GM10248 (cell line): ENCODE data around the gene BCAT1.

Experiments used
- CTCF ChIA-PET: fragments of 300-600 bp; sonication (Branson Sonifier 250); formaldehyde crosslinking; extraction: SDS; loops from one replicate; lab custom pipeline; 2021; ENCODE audit warnings: antibody characterized with exemption; lab: Yijun Ruan, JAX
- POLR2A ChIA-PET: fragments of 350-650 bp; sonication (Branson Sonifier 250); formaldehyde crosslinking; extraction: SDS; loops from one replicate; lab custom pipeline; 2020; ENCODE audit warnings: antibody characterized with exemption; lab: Yijun Ruan, JAX
- DNase-seq: peaks from one replicate; pipeline ENCODE4 v3.0.0; 2012; ENCODE audit errors: extremely low spot score
- CTCF ChIP-seq: IDR thresholded peaks from 2 replicates; pipeline ENCODE4 v1.5.1; 2012; ENCODE audit warnings: mild to moderate bottlenecking, low read depth; ENCODE audit errors: extremely low read depth, missing control alignments, control extremely low read depth

BCAT1 gene

DNA sequence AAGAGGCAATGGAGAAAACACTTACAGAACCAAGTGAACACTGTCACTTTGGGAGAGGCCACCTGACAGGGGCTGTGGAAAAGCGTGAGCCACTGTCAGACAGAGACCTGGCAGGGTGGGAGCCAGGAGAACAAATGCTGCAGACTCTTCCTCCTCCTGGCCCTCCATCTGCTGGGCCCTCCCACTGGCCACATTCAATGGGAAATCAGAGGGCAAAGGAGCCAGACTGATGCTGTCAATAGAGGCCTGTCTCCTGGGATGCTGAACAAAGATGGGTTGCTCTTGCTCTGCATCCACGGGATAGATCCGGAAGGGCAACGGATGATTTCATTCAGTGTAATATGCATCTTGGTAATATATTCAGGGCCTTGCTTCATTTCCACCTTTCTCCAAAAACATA is 44.9 kb upstream of the BCAT1 start:
- DNase-seq = no peak
- ChIA-PET CTCF (interaction anchor here (1.1 to 4.6 kb wide), 6 partner anchors 16 to 160 kb away, joined by 3 to 62 read pairs (median 16); no protein-coding TSS in a partner anchor), POLR2A (no interaction called here)
- no peak for TF ChIP-seq CTCF

- ChIA-PET CTCF (interaction anchor here (0.6 to 4.6 kb wide), 48 partner anchors 9 to 409 kb away, joined by 3 to 62 read pairs (median 4); a partner anchor contains a TSS), POLR2A (no interaction called here)
- DNase-seq = peak; percentile 63
- peak; percentile 47 for TF ChIP-seq CTCF
Observed at GRCh38 chr12:24991209-24992049, 42.5 kb upstream of the BCAT1 start.

DNA sequence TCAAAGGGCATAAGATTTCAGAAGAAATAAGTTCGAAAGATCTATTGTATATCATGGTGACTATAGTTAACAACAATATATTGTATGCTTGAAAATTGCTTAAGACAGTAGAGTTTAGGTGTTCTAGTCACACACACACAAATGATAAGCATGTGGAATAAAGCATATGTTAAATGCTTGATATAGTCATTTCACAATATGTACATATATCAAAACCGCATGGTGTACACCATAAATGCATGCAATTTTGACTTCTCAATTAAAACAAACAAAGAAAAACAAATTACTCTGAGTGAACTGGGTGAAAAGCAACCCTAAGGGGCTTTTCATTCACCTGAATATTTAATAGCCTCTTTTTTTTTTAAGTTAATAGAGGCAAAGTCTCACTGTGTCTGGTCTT is 40.3 kb upstream of the BCAT1 start:
- no peak for TF ChIP-seq CTCF
- CTCF ChIA-PET = interaction anchor here (4.6 kb wide), 1 partner anchor 142 kb away, joined by 62 read pairs; no protein-coding TSS in a partner anchor
- POLR2A ChIA-PET = no interaction called here
- DNase-seq = no peak

GRCh38 chr12:24982250-24982649 is 33.3 kb upstream of the BCAT1 start:
- no peak for DNase-seq
- ChIA-PET CTCF (interaction anchor here (1.1 to 3.7 kb wide), 5 partner anchors 10 to 22 kb away, joined by 3 to 20 read pairs (median 4); no protein-coding TSS in a partner anchor), POLR2A (no interaction called here)
- no peak for TF ChIP-seq CTCF

- CTCF ChIA-PET = interaction anchor here (0.6 to 3.7 kb wide), 4 partner anchors 11 to 20 kb away, joined by 3 to 20 read pairs (median 5); no protein-coding TSS in a partner anchor
Observed at GRCh38 chr12:24979976-24980730, 31.3 kb upstream of the BCAT1 start.

More at GRCh38 chr12:24979976-24980730, 31.3 kb upstream of the BCAT1 start:
- TF ChIP-seq CTCF = no peak
- DNase-seq = no peak
- POLR2A ChIA-PET = no interaction called here
